GM18508 (cell line): Measurements from ENCODE around the gene TK2.
"Not testable (repeated sequence)": the region's sequence is repeated elsewhere in the genome, so short reads cannot be mapped to it uniquely, and the experiment has no call there.

Experiments used
- ATAC-seq: cut with Tn5 transposase; IDR thresholded peaks from one replicate; pipeline ENCODE4 v1.9.1; 2021; ENCODE audit warnings: moderate number of reproducible peaks; ENCODE audit not compliant: insufficient read depth, unreplicated experiment

Gene TK2

GRCh38 chr16:66549284-66550131 is at the start of gene TK2:
TK2 (minus strand) TSS chr16:66550122; CDS start chr16:66550061, 61 bp downstream.
- ATAC-seq, result no peak

- ATAC-seq, result no peak
Measured at GRCh38 chr16:66598111-66598510, 48.2 kb upstream of the TK2 start.

GRCh38 chr16:66596986-66597848 is 47.3 kb upstream of the TK2 start:
- ATAC-seq, result no peak

- ATAC-seq, result not testable (repeated sequence)
Measured at GRCh38 chr16:66596559-66596958, 46.6 kb upstream of the TK2 start.

- ATAC-seq, result no peak
Measured at GRCh38 chr16:66594739-66595138, 44.8 kb upstream of the TK2 start.

GRCh38 chr16:66592814-66593213 is 42.9 kb upstream of the TK2 start:
- no peak for ATAC-seq

- ATAC-seq, result no peak
Measured at GRCh38 chr16:66592241-66592640, 42.3 kb upstream of the TK2 start.

GRCh38 chr16:66591018-66591417 is 41.1 kb upstream of the TK2 start:
- no peak for ATAC-seq

GRCh38 chr16:66590322-66590721 is 40.4 kb upstream of the TK2 start:
- no peak for ATAC-seq

GRCh38 chr16:66588981-66589713 is 39.2 kb upstream of the TK2 start:
- ATAC-seq, result no peak

GRCh38 chr16:66587881-66588600 is 38.1 kb upstream of the TK2 start:
- ATAC-seq, result no peak

- no peak for ATAC-seq
Measured at GRCh38 chr16:66585481-66586239, 35.7 kb upstream of the TK2 start.

GRCh38 chr16:66581246-66581952 is 31.5 kb upstream of the TK2 start:
- ATAC-seq, result no peak

- ATAC-seq, result no peak
Measured at GRCh38 chr16:66580605-66581209, 30.8 kb upstream of the TK2 start.

GRCh38 chr16:66578651-66579531 is 29.0 kb upstream of the TK2 start, which contains the start of gene CMTM2:
CMTM2 (plus strand) TSS chr16:66579463; CDS start chr16:66579608, 145 bp downstream.
- ATAC-seq, result no peak

GRCh38 chr16:66576296-66576695 is 26.4 kb upstream of the TK2 start:
- ATAC-seq, result no peak

GRCh38 chr16:66575060-66575459 is 25.1 kb upstream of the TK2 start:
- no peak for ATAC-seq
